Stimulated activated CD8-positive, alpha-beta memory T cell treated with anti-CD3 and anti-CD28 coated beads, Interleukin-7, amount 100 ng/mL, for 48 hours (primary cell): ENCODE measurements around the gene STARD10.
A peak's percentile ranks its signal among the peaks of the same experiment; 100 is the strongest.
"Not testable (repeated sequence)": the region's sequence is repeated elsewhere in the genome, so short reads cannot be mapped to it uniquely, and the experiment has no call there.

Experiments
- DNase-seq, 2 donors: peaks; one replicate each; pipeline ENCODE4 v3.0.0-alpha.2; 2020; ENCODE audit warnings: low read depth in 1 of 2; ENCODE audit errors: extremely low read depth in 1 of 2

The STARD10 gene

GRCh38 chr11:72793425-72794367 lies at the start of gene STARD10:
Gene STARD10 (minus strand): TSS chr11:72794047. CDS start chr11:72781181, 12,866 bp downstream.
- DNase-seq: peak; percentile 86 to 90

- DNase-seq: no peak
Observed at GRCh38 chr11:72842653-72843330, 48.9 kb upstream of the STARD10 start.

GRCh38 chr11:72842126-72842525 lies 48.3 kb upstream of the STARD10 start:
- no peak for DNase-seq

- no peak for DNase-seq
Observed at GRCh38 chr11:72841397-72841796, 47.5 kb upstream of the STARD10 start.

- DNase-seq: no peak
Observed at GRCh38 chr11:72840780-72841179, 46.9 kb upstream of the STARD10 start.

GRCh38 chr11:72838691-72839305 lies 45.0 kb upstream of the STARD10 start:
- DNase-seq: no peak

- no peak for DNase-seq
Observed at GRCh38 chr11:72836111-72836510, 42.3 kb upstream of the STARD10 start.

- DNase-seq: no peak
Observed at GRCh38 chr11:72834905-72835304, 41.1 kb upstream of the STARD10 start.

GRCh38 chr11:72833811-72834493 lies 40.1 kb upstream of the STARD10 start:
- DNase-seq: no peak

GRCh38 chr11:72833083-72833733 lies 39.4 kb upstream of the STARD10 start:
- no peak for DNase-seq

- DNase-seq: no peak
Observed at GRCh38 chr11:72832301-72833082, 38.6 kb upstream of the STARD10 start.

- no peak for DNase-seq
Observed at GRCh38 chr11:72831521-72832300, 37.9 kb upstream of the STARD10 start.

- DNase-seq: no peak
Observed at GRCh38 chr11:72829884-72830533, 36.2 kb upstream of the STARD10 start.

GRCh38 chr11:72829178-72829577 lies 35.3 kb upstream of the STARD10 start:
- DNase-seq: no peak

GRCh38 chr11:72828692-72829101 lies 34.9 kb upstream of the STARD10 start:
- DNase-seq: no peak

- DNase-seq: no peak
Observed at GRCh38 chr11:72828081-72828567, 34.3 kb upstream of the STARD10 start.

- DNase-seq: not testable (repeated sequence)
Observed at GRCh38 chr11:72827656-72828055, 33.8 kb upstream of the STARD10 start.

- no peak for DNase-seq
Observed at GRCh38 chr11:72826942-72827480, 33.2 kb upstream of the STARD10 start.
